ENCODE results near the gene DERA.
"Not testable (repeated sequence)": the region's sequence is repeated elsewhere in the genome, so short reads cannot be mapped to it uniquely, and the experiment has no call there.

The DERA gene

GRCh38 chr12:15910468-15910863, 666 bp upstream of the DERA start:
- DNase-seq = no peak

GRCh38 chr12:15911931-15912330, 799 bp downstream of the DERA start:
- DNase-seq = not testable (repeated sequence)

- DNase-seq = not testable (repeated sequence)
Observed at GRCh38 chr12:15914131-15914530, 3.0 kb downstream of the DERA start.

- no peak for DNase-seq
Observed at GRCh38 chr12:15918066-15918465, 6.9 kb downstream of the DERA start.

GRCh38 chr12:15919418-15919817, 8.3 kb downstream of the DERA start:
- DNase-seq = no peak

GRCh38 chr12:15924956-15925355, 13.8 kb downstream of the DERA start:
- DNase-seq = no peak

GRCh38 chr12:15928346-15928745, 17.2 kb downstream of the DERA start:
- no peak for DNase-seq

GRCh38 chr12:15928870-15929571, 17.9 kb downstream of the DERA start:
- DNase-seq = no peak

GRCh38 chr12:15931590-15932053, 20.5 kb downstream of the DERA start:
- no peak for DNase-seq

- DNase-seq = no peak
Observed at GRCh38 chr12:15932327-15932726, 21.2 kb downstream of the DERA start.

GRCh38 chr12:15932971-15933370, 21.8 kb downstream of the DERA start:
- no peak for DNase-seq

- DNase-seq = no peak
Observed at GRCh38 chr12:15933751-15934150, 22.6 kb downstream of the DERA start.

GRCh38 chr12:15936751-15937150, 25.6 kb downstream of the DERA start:
- DNase-seq = no peak

- no peak for DNase-seq
Observed at GRCh38 chr12:15937902-15938301, 26.8 kb downstream of the DERA start.

GRCh38 chr12:15939111-15939510, 28.0 kb downstream of the DERA start:
- no peak for DNase-seq

- no peak for DNase-seq
Observed at GRCh38 chr12:15942475-15942874, 31.3 kb downstream of the DERA start.

- DNase-seq = not testable (repeated sequence)
Observed at GRCh38 chr12:15943519-15943918, 32.4 kb downstream of the DERA start.

- not testable (repeated sequence) for DNase-seq
Observed at GRCh38 chr12:15948461-15948860, 37.3 kb downstream of the DERA start.

GRCh38 chr12:15955281-15955680, 44.1 kb downstream of the DERA start:
- DNase-seq = no peak

- DNase-seq = no peak
Observed at GRCh38 chr12:15956010-15956409, 44.9 kb downstream of the DERA start.

GRCh38 chr12:15956413-15957185, 45.5 kb downstream of the DERA start:
- no peak for DNase-seq

- no peak for DNase-seq
Observed at GRCh38 chr12:15962760-15963159, 51.6 kb downstream of the DERA start.

GRCh38 chr12:15963271-15963670, 52.1 kb downstream of the DERA start:
- DNase-seq = no peak

GRCh38 chr12:15966426-15966825, 55.3 kb downstream of the DERA start:
- no peak for DNase-seq

Measured in stimulated activated naive CD4-positive, alpha-beta T cell (primary cell).